Central memory CD8-positive, alpha-beta T cell (primary cell): ENCODE measurements around the gene PRKCA.
"Not testable (repeated sequence)": the region's sequence is repeated elsewhere in the genome, so short reads cannot be mapped to it uniquely, and the experiment has no call there.

Source experiments
- ATAC-seq: fragments of 150-1000 bp; cut with Tn5 transposase; replicated peaks from 2 replicates; pipeline ENCODE4 v1.10.0; 2022; ENCODE audit warnings: mild to moderate bottlenecking, moderate FRiP score, moderate number of reproducible peaks; ENCODE audit not compliant: poor library complexity, severe bottlenecking; ENCODE audit errors: extremely low read depth
- DNase-seq, 2 donors: peaks; one replicate each; pipeline ENCODE4 v3.0.0; 2021; ENCODE audit warnings: low spot score in 2 of 2
- H3K27ac Mint-ChIP-seq: one replicate; pipeline ENCODE4 v1.8.0; 2022; ENCODE audit warnings: low read depth, mild to moderate bottlenecking, moderate library complexity, mixed read lengths
- H3K27me3 Mint-ChIP-seq: one replicate; pipeline ENCODE4 v1.8.0; 2022; ENCODE audit warnings: mixed read lengths
- H3K36me3 Mint-ChIP-seq: one replicate; pipeline ENCODE4 v1.8.0; 2022; ENCODE audit warnings: mild to moderate bottlenecking, moderate library complexity, mixed read lengths; ENCODE audit not compliant: insufficient read depth
- H3K4me1 Mint-ChIP-seq: one replicate; pipeline ENCODE4 v1.8.0; 2022; ENCODE audit warnings: mixed read lengths
- H3K4me3 Mint-ChIP-seq: one replicate; pipeline ENCODE4 v1.8.0; 2022; ENCODE audit warnings: mild to moderate bottlenecking, moderate library complexity, mixed read lengths
- H3K9me3 Mint-ChIP-seq: one replicate; pipeline ENCODE4 v1.8.0; 2022; ENCODE audit warnings: mixed read lengths

The PRKCA gene

GRCh38 chr17:66387392-66387981, 85.1 kb downstream of the PRKCA start:
- Mint-ChIP-seq H3K4me3 (no peak overlapping the region), H3K9me3 (no peaks in the 10 kb centered on the region), H3K4me1 (peaks cover 8% of the 10 kb centered on the region), H3K36me3 (peaks cover 2% of the 10 kb centered on the region), H3K27me3 (no peaks in the 10 kb centered on the region), H3K27ac (no peak overlapping the region)
- ATAC-seq (no peak), DNase-seq (no peak)

GRCh38 chr17:66392783-66393437, 90.5 kb downstream of the PRKCA start:
- Mint-ChIP-seq H3K27ac (no peak overlapping the region), H3K36me3 (peaks cover 2% of the 10 kb centered on the region), H3K4me1 (no peaks in the 10 kb centered on the region), H3K27me3 (no peaks in the 10 kb centered on the region), H3K4me3 (no peak overlapping the region), H3K9me3 (no peaks in the 10 kb centered on the region)
- DNase-seq (no peak), ATAC-seq (no peak)

- ATAC-seq (no peak), DNase-seq (no peak)
- no peaks in the 10 kb centered on the region for H3K9me3 Mint-ChIP-seq
- peaks cover 13% of the 10 kb centered on the region for H3K4me1 Mint-ChIP-seq
- peaks cover 4% of the 10 kb centered on the region for H3K27me3 Mint-ChIP-seq
- H3K36me3 Mint-ChIP-seq: peaks cover 2% of the 10 kb centered on the region
- H3K27ac Mint-ChIP-seq: no peak overlapping the region
- no peak overlapping the region for H3K4me3 Mint-ChIP-seq
Measured at GRCh38 chr17:66395961-66396360, 93.5 kb downstream of the PRKCA start.

- H3K27me3 Mint-ChIP-seq: peaks cover 10% of the 10 kb centered on the region
- ATAC-seq (no peak), DNase-seq (no peak)
- H3K27ac Mint-ChIP-seq: no peak overlapping the region
- H3K36me3 Mint-ChIP-seq: no peaks in the 10 kb centered on the region
- H3K4me1 Mint-ChIP-seq: peaks cover 27% of the 10 kb centered on the region
- no peaks in the 10 kb centered on the region for H3K9me3 Mint-ChIP-seq
- H3K4me3 Mint-ChIP-seq: no peak overlapping the region
Measured at GRCh38 chr17:66397486-66397885, 95.1 kb downstream of the PRKCA start.

GRCh38 chr17:66398059-66398458, 95.6 kb downstream of the PRKCA start:
- H3K27ac Mint-ChIP-seq: no peak overlapping the region
- peak overlapping the region; percentile 0 for H3K4me3 Mint-ChIP-seq

GRCh38 chr17:66398617-66399016, 96.2 kb downstream of the PRKCA start:
- no peaks in the 10 kb centered on the region for H3K9me3 Mint-ChIP-seq
- ATAC-seq (no peak), DNase-seq (no peak)
- no peak overlapping the region for H3K27ac Mint-ChIP-seq
- H3K27me3 Mint-ChIP-seq: peaks cover 10% of the 10 kb centered on the region
- H3K36me3 Mint-ChIP-seq: no peaks in the 10 kb centered on the region
- peaks cover 31% of the 10 kb centered on the region for H3K4me1 Mint-ChIP-seq
- peak overlapping the region; percentile 0 for H3K4me3 Mint-ChIP-seq

More at GRCh38 chr17:66398059-66398458, 95.6 kb downstream of the PRKCA start:
- Mint-ChIP-seq H3K36me3 (no peaks in the 10 kb centered on the region), H3K9me3 (no peaks in the 10 kb centered on the region), H3K27me3 (peaks cover 10% of the 10 kb centered on the region), H3K4me1 (peaks cover 31% of the 10 kb centered on the region)
- ATAC-seq (no peak), DNase-seq (no peak)

- Mint-ChIP-seq H3K36me3 (no peaks in the 10 kb centered on the region), H3K27ac (peak overlapping the region; percentile 20), H3K27me3 (peaks cover 10% of the 10 kb centered on the region), H3K9me3 (no peaks in the 10 kb centered on the region), H3K4me1 (peaks cover 31% of the 10 kb centered on the region), H3K4me3 (no peak overlapping the region)
- ATAC-seq (peak; percentile 54), DNase-seq (no peak)
Measured at GRCh38 chr17:66399441-66399840, 97.0 kb downstream of the PRKCA start.

GRCh38 chr17:66400041-66400688, 97.8 kb downstream of the PRKCA start:
- H3K4me3 Mint-ChIP-seq, H3K9me3 Mint-ChIP-seq, H3K27me3 Mint-ChIP-seq, DNase-seq, ATAC-seq, H3K36me3 Mint-ChIP-seq, H3K27ac Mint-ChIP-seq: not testable (repeated sequence)
- peaks cover 31% of the 10 kb centered on the region for H3K4me1 Mint-ChIP-seq

GRCh38 chr17:66400698-66401097, 98.3 kb downstream of the PRKCA start:
- peaks cover 10% of the 10 kb centered on the region for H3K27me3 Mint-ChIP-seq
- no peak for ATAC-seq
- H3K36me3 Mint-ChIP-seq: no peaks in the 10 kb centered on the region
- DNase-seq: no peak
- H3K4me1 Mint-ChIP-seq: peaks cover 35% of the 10 kb centered on the region
- no peaks in the 10 kb centered on the region for H3K9me3 Mint-ChIP-seq
- H3K4me3 Mint-ChIP-seq: no peak overlapping the region
- H3K27ac Mint-ChIP-seq: no peak overlapping the region

- peaks cover 10% of the 10 kb centered on the region for H3K27me3 Mint-ChIP-seq
- no peak for DNase-seq
- no peak for ATAC-seq
- no peaks in the 10 kb centered on the region for H3K36me3 Mint-ChIP-seq
- H3K27ac Mint-ChIP-seq: no peak overlapping the region
- no peak overlapping the region for H3K4me3 Mint-ChIP-seq
- H3K9me3 Mint-ChIP-seq: no peaks in the 10 kb centered on the region
- H3K4me1 Mint-ChIP-seq: peaks cover 37% of the 10 kb centered on the region
Measured at GRCh38 chr17:66401364-66401763, 99.0 kb downstream of the PRKCA start.

- ATAC-seq (no peak), DNase-seq (no peak)
- H3K4me1 Mint-ChIP-seq: peaks cover 43% of the 10 kb centered on the region
- H3K27me3 Mint-ChIP-seq: peaks cover 10% of the 10 kb centered on the region
- H3K36me3 Mint-ChIP-seq: no peaks in the 10 kb centered on the region
- H3K9me3 Mint-ChIP-seq: no peaks in the 10 kb centered on the region
- H3K27ac Mint-ChIP-seq: no peak overlapping the region
- H3K4me3 Mint-ChIP-seq: no peak overlapping the region
Measured at GRCh38 chr17:66403846-66404556, 101.6 kb downstream of the PRKCA start.

- H3K27me3 Mint-ChIP-seq: peaks cover 5% of the 10 kb centered on the region
- H3K9me3 Mint-ChIP-seq: no peaks in the 10 kb centered on the region
- peak overlapping the region; percentile 53 for H3K4me3 Mint-ChIP-seq
- DNase-seq (no peak), ATAC-seq (no peak)
- H3K4me1 Mint-ChIP-seq: peaks cover 34% of the 10 kb centered on the region
- H3K27ac Mint-ChIP-seq: no peak overlapping the region
- H3K36me3 Mint-ChIP-seq: no peaks in the 10 kb centered on the region
Measured at GRCh38 chr17:66405836-66406677, 103.6 kb downstream of the PRKCA start.
